Measurements from ENCODE around the gene ARL8A.

ARL8A gene

GRCh38 chr1:202150187-202150586 lies 5.7 kb upstream of the ARL8A start:
- DNase-seq (ENCODE audit: low spot score), result no peak
- H2BK120ac ChIP-seq (ENCODE audit: low read depth, low read length), result no peak overlapping the region
- H3K79me1 ChIP-seq (ENCODE audit: low read depth, low read length), result no peaks in the 10 kb centered on the region
- no CpG with 5 or more reads among the region's 9 CpGs for WGBS, 2 donors (ENCODE audit: extremely low coverage in 2 of 2, insufficient read length in 2 of 2, insufficient replicate concordance in 1 of 2)
- H3K14ac ChIP-seq (ENCODE audit: low read length), result no peak overlapping the region
- H3K4me1 ChIP-seq (ENCODE audit: control insufficient read depth in 2 of 2, insufficient read depth in 1 of 2, low read depth in 1 of 2, low read length in 2 of 2), result peaks cover under 1 to 1% of the 10 kb centered on the region in 2 donors
- no peak overlapping the region for H2AK5ac ChIP-seq (ENCODE audit: low read depth, low read length)
- no peak overlapping the region for H3K18ac ChIP-seq (ENCODE audit: low read length)
- H2AFZ ChIP-seq (ENCODE audit: low read length), result no peak overlapping the region
- no peak overlapping the region for H3K27ac ChIP-seq (replicated peaks; ENCODE audit: low read length)
- H3K4me3 ChIP-seq (ENCODE audit: low read length in 2 of 2), result no peak overlapping the region
- no peak overlapping the region for H2BK5ac ChIP-seq (ENCODE audit: low read length)
- H3K9ac ChIP-seq (ENCODE audit: low read depth, low read length, poor library complexity), result no peak overlapping the region
- no peak overlapping the region for H3K23ac ChIP-seq (ENCODE audit: low read depth, low read length, poor library complexity)
- no peak overlapping the region for H3K4ac ChIP-seq (ENCODE audit: low read length)
- H2BK15ac ChIP-seq (ENCODE audit: low read length), result no peak overlapping the region
- H3K4me2 ChIP-seq (ENCODE audit: insufficient read depth, low read length, poor library complexity, severe bottlenecking), result no peak overlapping the region
- no peak overlapping the region for H4K91ac ChIP-seq (ENCODE audit: low read depth, low read length, poor library complexity)
- no peak overlapping the region for H2BK12ac ChIP-seq (ENCODE audit: low read length)
- H3K27me3 ChIP-seq (ENCODE audit: control insufficient read depth in 3 of 3, insufficient read depth in 3 of 3, low read depth in 1 of 3, low read length in 3 of 3), result peaks cover 0 to 57% (median 7%) of the 10 kb centered on the region in 3 experiments
- H3K36me3 ChIP-seq (replicated peaks in 1 of 2; ENCODE audit: control insufficient read depth in 2 of 2, insufficient read depth in 2 of 2, low read length in 2 of 2), result no peaks in the 10 kb centered on the region
- peaks cover 0 to 1% of the 10 kb centered on the region in 2 donors for H3K9me3 ChIP-seq (replicated peaks in 1 of 2; ENCODE audit: control insufficient read depth in 2 of 2, insufficient read depth in 1 of 2, low read depth in 1 of 2, low read length in 2 of 2)
- no peak overlapping the region for H4K8ac ChIP-seq (ENCODE audit: low read depth, low read length)

- no peak overlapping the region for H2BK12ac ChIP-seq (ENCODE audit: low read length)
- H3K4ac ChIP-seq (ENCODE audit: low read length), result no peak overlapping the region
- H4K91ac ChIP-seq (ENCODE audit: low read depth, low read length, poor library complexity), result no peak overlapping the region
- H2BK120ac ChIP-seq (ENCODE audit: low read depth, low read length), result no peak overlapping the region
- peaks cover 3 to 4% of the 10 kb centered on the region in 2 donors for H3K4me1 ChIP-seq (ENCODE audit: control insufficient read depth in 2 of 2, insufficient read depth in 1 of 2, low read depth in 1 of 2, low read length in 2 of 2)
- no peaks in the 10 kb centered on the region for H3K36me3 ChIP-seq (replicated peaks in 1 of 2; ENCODE audit: control insufficient read depth in 2 of 2, insufficient read depth in 2 of 2, low read length in 2 of 2)
- H3K14ac ChIP-seq (ENCODE audit: low read length), result no peak overlapping the region
- H3K27me3 ChIP-seq (ENCODE audit: control insufficient read depth in 3 of 3, insufficient read depth in 3 of 3, low read depth in 1 of 3, low read length in 3 of 3), result peaks cover 0 to 61% (median 8%) of the 10 kb centered on the region in 3 experiments
- no peak overlapping the region for H3K4me2 ChIP-seq (ENCODE audit: insufficient read depth, low read length, poor library complexity, severe bottlenecking)
- no peak overlapping the region for H3K23ac ChIP-seq (ENCODE audit: low read depth, low read length, poor library complexity)
- no peak overlapping the region for H3K9ac ChIP-seq (ENCODE audit: low read depth, low read length, poor library complexity)
- no peak overlapping the region for H3K4me3 ChIP-seq (ENCODE audit: low read length in 2 of 2)
- peaks cover 0 to 1% of the 10 kb centered on the region in 2 donors for H3K9me3 ChIP-seq (replicated peaks in 1 of 2; ENCODE audit: control insufficient read depth in 2 of 2, insufficient read depth in 1 of 2, low read depth in 1 of 2, low read length in 2 of 2)
- no peak overlapping the region for H3K18ac ChIP-seq (ENCODE audit: low read length)
- no peak overlapping the region for H2AFZ ChIP-seq (ENCODE audit: low read length)
- H3K27ac ChIP-seq (replicated peaks; ENCODE audit: low read length), result no peak overlapping the region
- no CpG with 5 or more reads among the region's 4 CpGs for WGBS, 2 donors (ENCODE audit: extremely low coverage in 2 of 2, insufficient read length in 2 of 2, insufficient replicate concordance in 1 of 2)
- H2BK15ac ChIP-seq (ENCODE audit: low read length), result no peak overlapping the region
- no peak overlapping the region for H2BK5ac ChIP-seq (ENCODE audit: low read length)
- no peaks in the 10 kb centered on the region for H3K79me1 ChIP-seq (ENCODE audit: low read depth, low read length)
- DNase-seq (ENCODE audit: low spot score), result no peak
- H4K8ac ChIP-seq (ENCODE audit: low read depth, low read length), result no peak overlapping the region
- no peak overlapping the region for H2AK5ac ChIP-seq (ENCODE audit: low read depth, low read length)
Observed at GRCh38 chr1:202149566-202149965, 5.0 kb upstream of the ARL8A start.

- Histone ChIP-seq H3K9me3 (replicated peaks in 1 of 2; ENCODE audit: control insufficient read depth in 2 of 2, insufficient read depth in 1 of 2, low read depth in 1 of 2, low read length in 2 of 2) (peaks cover 0 to 1% of the 10 kb centered on the region in 2 donors), H3K4me2 (ENCODE audit: insufficient read depth, low read length, poor library complexity, severe bottlenecking) (no peak overlapping the region), H3K14ac (ENCODE audit: low read length) (no peak overlapping the region), H3K27ac (replicated peaks; ENCODE audit: low read length) (no peak overlapping the region), H2BK15ac (ENCODE audit: low read length) (no peak overlapping the region), H3K27me3 (ENCODE audit: control insufficient read depth in 3 of 3, insufficient read depth in 3 of 3, low read depth in 1 of 3, low read length in 3 of 3) (peaks cover 0 to 58% (median 8%) of the 10 kb centered on the region in 3 experiments), H2BK5ac (ENCODE audit: low read length) (no peak overlapping the region), H2AFZ (ENCODE audit: low read length) (no peak overlapping the region), H3K36me3 (replicated peaks in 1 of 2; ENCODE audit: control insufficient read depth in 2 of 2, insufficient read depth in 2 of 2, low read length in 2 of 2) (no peaks in the 10 kb centered on the region), H2BK120ac (ENCODE audit: low read depth, low read length) (no peak overlapping the region), H3K79me1 (ENCODE audit: low read depth, low read length) (peaks cover 4% of the 10 kb centered on the region), H3K18ac (ENCODE audit: low read length) (peak overlapping the region; percentile 15), H2AK5ac (ENCODE audit: low read depth, low read length) (peak overlapping the region; percentile 60), H3K9ac (ENCODE audit: low read depth, low read length, poor library complexity) (no peak overlapping the region), H3K4me3 (ENCODE audit: low read length in 2 of 2) (no peak overlapping the region), H3K4me1 (ENCODE audit: control insufficient read depth in 2 of 2, insufficient read depth in 1 of 2, low read depth in 1 of 2, low read length in 2 of 2) (peaks cover 3 to 5% of the 10 kb centered on the region in 2 donors), H4K91ac (ENCODE audit: low read depth, low read length, poor library complexity) (no peak overlapping the region), H3K23ac (ENCODE audit: low read depth, low read length, poor library complexity) (no peak overlapping the region), H4K8ac (ENCODE audit: low read depth, low read length) (no peak overlapping the region), H2BK12ac (ENCODE audit: low read length) (no peak overlapping the region), H3K4ac (ENCODE audit: low read length) (no peak overlapping the region)
- DNase-seq (ENCODE audit: low spot score), result no peak
- no CpG with 5 or more reads among the region's 4 CpGs for WGBS, 2 donors (ENCODE audit: extremely low coverage in 2 of 2, insufficient read length in 2 of 2, insufficient replicate concordance in 1 of 2)
Observed at GRCh38 chr1:202148391-202148790, 3.9 kb upstream of the ARL8A start.

GRCh38 chr1:202146993-202147392 lies 2.5 kb upstream of the ARL8A start:
- H3K27me3 ChIP-seq (ENCODE audit: control insufficient read depth in 3 of 3, insufficient read depth in 3 of 3, low read depth in 1 of 3, low read length in 3 of 3), result peaks cover 0 to 52% (median 8%) of the 10 kb centered on the region in 3 experiments
- peak overlapping the region; percentile 30 for H4K91ac ChIP-seq (ENCODE audit: low read depth, low read length, poor library complexity)
- no peak overlapping the region for H2AK5ac ChIP-seq (ENCODE audit: low read depth, low read length)
- no peak for DNase-seq (ENCODE audit: low spot score)
- H3K23ac ChIP-seq (ENCODE audit: low read depth, low read length, poor library complexity), result peak overlapping the region; percentile 63
- peak overlapping the region; percentile 77 for H2BK15ac ChIP-seq (ENCODE audit: low read length)
- H2AFZ ChIP-seq (ENCODE audit: low read length), result no peak overlapping the region
- peak overlapping the region; percentile 22 for H3K18ac ChIP-seq (ENCODE audit: low read length)
- H2BK12ac ChIP-seq (ENCODE audit: low read length), result no peak overlapping the region
- peaks cover 8% of the 10 kb centered on the region for H3K79me1 ChIP-seq (ENCODE audit: low read depth, low read length)
- WGBS, 2 donors (ENCODE audit: extremely low coverage in 2 of 2, insufficient read length in 2 of 2, insufficient replicate concordance in 1 of 2), result no CpG with 5 or more reads among the region's 3 CpGs
- H3K4me2 ChIP-seq (ENCODE audit: insufficient read depth, low read length, poor library complexity, severe bottlenecking), result no peak overlapping the region
- no peak overlapping the region for H3K9ac ChIP-seq (ENCODE audit: low read depth, low read length, poor library complexity)
- H2BK5ac ChIP-seq (ENCODE audit: low read length), result no peak overlapping the region
- H3K9me3 ChIP-seq (replicated peaks in 1 of 2; ENCODE audit: control insufficient read depth in 2 of 2, insufficient read depth in 1 of 2, low read depth in 1 of 2, low read length in 2 of 2), result peaks cover 0 to 1% of the 10 kb centered on the region in 2 donors
- H4K8ac ChIP-seq (ENCODE audit: low read depth, low read length), result no peak overlapping the region
- H3K4me1 ChIP-seq (ENCODE audit: control insufficient read depth in 2 of 2, insufficient read depth in 1 of 2, low read depth in 1 of 2, low read length in 2 of 2), result peaks cover 9 to 12% of the 10 kb centered on the region in 2 donors
- no peak overlapping the region for H2BK120ac ChIP-seq (ENCODE audit: low read depth, low read length)
- H3K36me3 ChIP-seq (replicated peaks in 1 of 2; ENCODE audit: control insufficient read depth in 2 of 2, insufficient read depth in 2 of 2, low read length in 2 of 2), result peaks cover 0 to 4% of the 10 kb centered on the region in 2 donors
- no peak overlapping the region for H3K14ac ChIP-seq (ENCODE audit: low read length)
- no peak overlapping the region for H3K4me3 ChIP-seq (ENCODE audit: low read length in 2 of 2)
- H3K27ac ChIP-seq (replicated peaks; ENCODE audit: low read length), result no peak overlapping the region
- H3K4ac ChIP-seq (ENCODE audit: low read length), result no peak overlapping the region
